Panc1 (cell line): ENCODE measurements around the gene GRIK4. TPM values are rescaled to one million over a fixed set of nuclear protein-coding genes. Genes with fewer than 3 reads are reported as not detected.

Experiments
- ATAC-seq: fragments of 200-7000 bp; cut with Tn5 transposase; 2 replicates; pipeline ENCODE4 v1.9.1; 2020; ENCODE audit warnings: mild to moderate bottlenecking, moderate library complexity
- BruUV-seq: library from RNA; stranded (reverse); fragments of 400-500 nt; replicated peaks from 2 replicates; lab custom pipeline; 2021; lab: Mats Ljungman, UMichigan
- CTCF ChIA-PET: fragments of 300-600 bp; sonication (Branson Sonifier 250); formaldehyde crosslinking; loops from one replicate; lab custom pipeline; 2022; ENCODE audit warnings: antibody characterized with exemption; lab: Charles Lee
- POLR2A ChIA-PET: fragments of 300-600 bp; sonication (Branson Sonifier 250); formaldehyde crosslinking; loops from one replicate; lab custom pipeline; 2022; ENCODE audit warnings: antibody characterized with exemption; lab: Charles Lee
- DNase-seq: peaks from one replicate; pipeline ENCODE4 v3.0.0-alpha.2; 2010; ENCODE audit warnings: low read depth, low spot score
- H3K27ac ChIP-seq: 2 replicates; pipeline ENCODE4 v1.5.1; 2011; ENCODE audit warnings: mild to moderate bottlenecking, low read length, inconsistent platforms
- H3K27me3 ChIP-seq: fragments of 200-500 bp; sonication (Bioruptor generic); 2 replicates; pipeline ENCODE4 v1.6.0; 2014; ENCODE audit warnings: low read length, inconsistent platforms; ENCODE audit not compliant: control insufficient read depth, insufficient read depth
- H3K36me3 ChIP-seq: fragments of 200-500 bp; sonication (Bioruptor generic); 2 replicates; pipeline ENCODE4 v1.5.1; 2014; ENCODE audit warnings: inconsistent platforms, mild to moderate bottlenecking, low read length, moderate library complexity; ENCODE audit not compliant: control insufficient read depth, insufficient read depth
- H3K4me1 ChIP-seq: 2 replicates; pipeline ENCODE4 v1.5.1; 2011; ENCODE audit warnings: inconsistent platforms, mild to moderate bottlenecking, low read length, moderate library complexity; ENCODE audit not compliant: control insufficient read depth, insufficient read depth
- H3K4me3 ChIP-seq, 2 experiments: 2 replicates each; pipeline ENCODE4 v1.5.1; 2011 to 2012; ENCODE audit warnings: low read depth in 2 of 2, low read length in 2 of 2, mild to moderate bottlenecking in 2 of 2, inconsistent platforms in 1 of 2, moderate library complexity in 1 of 2
- H3K9me3 ChIP-seq: fragments of 200-500 bp; sonication (Bioruptor generic); 2 replicates; pipeline ENCODE4 v1.5.1; 2014; ENCODE audit warnings: low read depth, mild to moderate bottlenecking, inconsistent platforms, low read length, moderate library complexity; ENCODE audit not compliant: control insufficient read depth, insufficient read depth
- POLR2AphosphoS5 ChIP-seq: IDR thresholded peaks from 2 replicates; pipeline ENCODE4 v1.6.1; 2012; ENCODE audit warnings: mild to moderate bottlenecking, low read depth, low read length, moderate library complexity
- REST ChIP-seq, 2 experiments: IDR thresholded peaks; 2 replicates each; pipeline ENCODE4 v1.6.1; 2011 to 2012; ENCODE audit warnings: low read depth in 2 of 2, control low read depth in 1 of 2, low read length in 1 of 2, mild to moderate bottlenecking in 1 of 2, moderate library complexity in 1 of 2; ENCODE audit not compliant: insufficient read depth in 1 of 2
- SIN3A ChIP-seq: IDR thresholded peaks from 2 replicates; pipeline ENCODE4 v1.6.1; 2012; ENCODE audit warnings: low read depth, mild to moderate bottlenecking, low read length, moderate library complexity, borderline replicate concordance; ENCODE audit not compliant: insufficient read depth
- TCF7L2 ChIP-seq: IDR thresholded peaks from 2 replicates; pipeline ENCODE4 v1.6.1; 2011; ENCODE audit warnings: mild to moderate bottlenecking, low read depth, low read length, inconsistent platforms
- in situ Hi-C: cut with HindIII; loops from 2 replicates; pipeline ENCODE4 v1.10.0; 2016; ENCODE audit warnings: low sequenced_read_pairs, low pct_unique_long_range_greater_than_20kb
- intact Hi-C: fragments of 100-400 bp; cut with micrococcal nuclease; formaldehyde crosslinking; loops from one replicate; pipeline ENCODE4 v1.10.0; 2022; ENCODE audit not compliant: unreplicated experiment
- total RNA-seq: library from RNA; stranded (reverse); gene quantifications from one replicate; pipeline ENCODE4 v1.2.1, GENCODE V29; 2021; ENCODE audit not compliant: unreplicated experiment
- TF ChIP-seq, protein P1 (sequence below): fragments of 450-650 bp; IDR thresholded peaks from 2 replicates; pipeline ENCODE4 v1.5.1; 2017; ENCODE audit warnings: mild to moderate bottlenecking

GRIK4 gene
- total RNA-seq, 1 experiment from 2014 or later = 0.62 TPM

DNA sequence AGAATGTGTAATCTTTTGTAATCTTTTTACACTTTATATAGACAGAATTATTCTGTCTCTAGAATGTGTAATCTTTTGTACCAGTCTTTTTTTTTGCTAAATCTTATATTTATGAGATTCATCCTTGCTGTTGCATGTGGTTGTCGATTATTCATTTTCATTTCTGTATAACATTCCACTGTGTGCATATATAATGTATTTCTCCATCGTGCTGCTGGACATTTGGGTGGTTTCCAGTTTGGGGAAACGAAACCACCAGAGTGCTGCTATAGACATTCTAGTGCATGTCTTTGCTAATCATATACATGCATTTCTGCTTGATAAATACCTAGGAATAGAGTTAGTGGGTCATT lies 146.5 kb downstream of the GRIK4 start:
- POLR2A ChIA-PET = no interaction called here
- no peak overlapping the region for H3K27ac ChIP-seq
- peaks cover 4% of the 10 kb centered on the region for H3K27me3 ChIP-seq
- H3K4me3 ChIP-seq = no peak overlapping the region
- H3K36me3 ChIP-seq = no peaks in the 10 kb centered on the region
- ATAC-seq (no peak), DNase-seq (no peak)
- in situ Hi-C loops (no loop called here), intact Hi-C loops (no loop called here)
- H3K4me1 ChIP-seq = no peaks in the 10 kb centered on the region
- TF ChIP-seq REST (IDR thresholded peaks at IDR 0.05; ENCODE audit: insufficient read depth in 1 of 2, low read depth in 2 of 2, low read length in 1 of 2) (no peak), POLR2AphosphoS5 (no peak), TCF7L2 (no peak), SIN3A (no peak)
- TF ChIP-seq, protein P1, sequence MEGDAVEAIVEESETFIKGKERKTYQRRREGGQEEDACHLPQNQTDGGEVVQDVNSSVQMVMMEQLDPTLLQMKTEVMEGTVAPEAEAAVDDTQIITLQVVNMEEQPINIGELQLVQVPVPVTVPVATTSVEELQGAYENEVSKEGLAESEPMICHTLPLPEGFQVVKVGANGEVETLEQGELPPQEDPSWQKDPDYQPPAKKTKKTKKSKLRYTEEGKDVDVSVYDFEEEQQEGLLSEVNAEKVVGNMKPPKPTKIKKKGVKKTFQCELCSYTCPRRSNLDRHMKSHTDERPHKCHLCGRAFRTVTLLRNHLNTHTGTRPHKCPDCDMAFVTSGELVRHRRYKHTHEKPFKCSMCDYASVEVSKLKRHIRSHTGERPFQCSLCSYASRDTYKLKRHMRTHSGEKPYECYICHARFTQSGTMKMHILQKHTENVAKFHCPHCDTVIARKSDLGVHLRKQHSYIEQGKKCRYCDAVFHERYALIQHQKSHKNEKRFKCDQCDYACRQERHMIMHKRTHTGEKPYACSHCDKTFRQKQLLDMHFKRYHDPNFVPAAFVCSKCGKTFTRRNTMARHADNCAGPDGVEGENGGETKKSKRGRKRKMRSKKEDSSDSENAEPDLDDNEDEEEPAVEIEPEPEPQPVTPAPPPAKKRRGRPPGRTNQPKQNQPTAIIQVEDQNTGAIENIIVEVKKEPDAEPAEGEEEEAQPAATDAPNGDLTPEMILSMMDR = no peak
- H3K9me3 ChIP-seq = no peaks in the 10 kb centered on the region
- CTCF ChIA-PET = no interaction called here
- BruUV-seq = no TSS peak

GRCh38 chr11:120659076-120659475 lies 147.5 kb downstream of the GRIK4 start:
- intact Hi-C loops (no loop called here), in situ Hi-C loops (no loop called here)
- no peak overlapping the region for H3K4me3 ChIP-seq
- ATAC-seq = no peak
- no TSS peak for BruUV-seq
- ChIA-PET POLR2A (no interaction called here), CTCF (no interaction called here)
- no peak for TF ChIP-seq POLR2AphosphoS5
- TF ChIP-seq TCF7L2 = no peak
- no peak for TF ChIP-seq SIN3A
- TF ChIP-seq, protein P1 = no peak
- TF ChIP-seq REST (IDR thresholded peaks at IDR 0.05; ENCODE audit: insufficient read depth in 1 of 2, low read depth in 2 of 2, low read length in 1 of 2) = no peak
- no peaks in the 10 kb centered on the region for H3K9me3 ChIP-seq
- H3K4me1 ChIP-seq = no peaks in the 10 kb centered on the region
- no peak overlapping the region for H3K27ac ChIP-seq
- peaks cover 8% of the 10 kb centered on the region for H3K27me3 ChIP-seq
- H3K36me3 ChIP-seq = no peaks in the 10 kb centered on the region
- no peak for DNase-seq
